K562 (cell line): ENCODE data around the gene YJU2. TPM values are rescaled to one million over a fixed set of nuclear protein-coding genes. Genes with fewer than 3 reads are reported as not detected.

Experiments
- ADNP ChIP-seq: fragments of 200-800 bp; sonication (Bioruptor generic); IDR thresholded peaks from 2 replicates; pipeline ENCODE4 v1.6.1; 2016; ENCODE audit warnings: missing genetic modification characterization, missing compliant biosample characterization
- CHD4 ChIP-seq: fragments of 200-600 bp; sonication (generic); IDR thresholded peaks from 3 replicates; pipeline ENCODE4 v1.6.1; 2012; ENCODE audit warnings: low read depth, mild to moderate bottlenecking, mixed read lengths, low read length, inconsistent platforms; ENCODE audit not compliant: insufficient read depth, insufficient replicate concordance, poor library complexity, severe bottlenecking
- EP300 ChIP-seq: IDR thresholded peaks from 2 replicates; pipeline ENCODE4 v1.6.1; 2012; ENCODE audit warnings: low read length, improper control_type of control experiment
- GTF2B ChIP-seq: IDR thresholded peaks from 2 replicates; pipeline ENCODE4 v1.6.1; 2011; ENCODE audit not compliant: insufficient read length; ENCODE audit errors: extremely low read depth
- LCOR ChIP-seq: sonication (generic); formaldehyde crosslinking; IDR thresholded peaks from 2 replicates; pipeline ENCODE4 v1.8.0; 2022; ENCODE audit warnings: mild to moderate bottlenecking, missing genetic modification reagents
- MITF ChIP-seq: IDR thresholded peaks from 2 replicates; pipeline ENCODE4 v1.6.1; 2014; ENCODE audit warnings: antibody characterized with exemption
- NFIX ChIP-seq: fragments of 250-450 bp; sonication (Bioruptor Pico); IDR thresholded peaks from 2 replicates; pipeline ENCODE4 v1.4.0; 2020; ENCODE audit warnings: low read depth, mild to moderate bottlenecking, moderate library complexity
- OTX1 ChIP-seq: fragments of 450-650 bp; formaldehyde crosslinking; IDR thresholded peaks from 2 replicates; pipeline ENCODE4 v1.4.0; 2022; ENCODE audit warnings: mild to moderate bottlenecking
- POLR3A ChIP-seq: IDR thresholded peaks from 2 replicates; pipeline ENCODE4 v1.6.1; 2011; ENCODE audit warnings: borderline replicate concordance, mild to moderate bottlenecking, moderate library complexity; ENCODE audit not compliant: insufficient read length, insufficient read depth; ENCODE audit errors: extremely low read depth
- SAFB2 ChIP-seq: fragments of 200-400 bp; formaldehyde crosslinking; IDR thresholded peaks from 2 replicates; pipeline ENCODE4 v1.6.1; 2018; ENCODE audit warnings: borderline replicate concordance, low read length, low read depth, moderate library complexity; ENCODE audit not compliant: severe bottlenecking
- TCF7 ChIP-seq: sonication (generic); IDR thresholded peaks from 2 replicates; pipeline ENCODE4 v1.6.1; 2016; ENCODE audit warnings: antibody characterized with exemption, borderline replicate concordance
- TOE1 ChIP-seq, 2 experiments: fragments of 450-650 bp in 1 of 2; sonication (generic) in 1 of 2; formaldehyde crosslinking in 1 of 2; IDR thresholded peaks; 2 replicates each; pipeline versions ENCODE4 v1.7.1 to v1.8.0; 2016 to 2022; ENCODE audit warnings: borderline replicate concordance in 2 of 2, mild to moderate bottlenecking in 2 of 2, antibody characterized with exemption in 1 of 2, inconsistent platforms in 1 of 2, low read depth in 1 of 2, missing genetic modification reagents in 1 of 2, moderate library complexity in 1 of 2
- ZBTB17 ChIP-seq: fragments of 450-650 bp; formaldehyde crosslinking; IDR thresholded peaks from 2 replicates; pipeline ENCODE4 v1.4.0; 2020; ENCODE audit warnings: mild to moderate bottlenecking
- ZBTB7A ChIP-seq: IDR thresholded peaks from 2 replicates; pipeline ENCODE4 v1.6.1; 2011; ENCODE audit warnings: low read depth, mild to moderate bottlenecking, low read length, moderate library complexity, borderline replicate concordance; ENCODE audit not compliant: control insufficient read depth
- ZNF134 ChIP-seq: fragments of 250-450 bp; sonication (Bioruptor Pico); conservative IDR thresholded peaks from 2 replicates; pipeline ENCODE4 v1.4.0; 2020
- ZNF717 ChIP-seq: fragments of 250-450 bp; sonication (Bioruptor Pico); IDR thresholded peaks from 2 replicates; pipeline ENCODE4 v1.5.0; 2021
- polyA plus RNA-seq, 8 experiments: library from polyadenylated mRNA; depleted of rRNA in 4 of 8; stranded (reverse) in 5 of 8; unstranded in 3 of 8; fragments of >200 nt; fragmentation: Nextera tagmentation in 2 of 8; fragmentation: Illumina TruSeq in 1 of 8; extraction: Ambion mirVana in 2 of 8; extraction: Trizol in 1 of 8; gene quantifications; 2 replicates each; pipeline versions ENCODE4 v1.2.1 to v1.2.3, GENCODE V29; 2011 to 2014; ENCODE audit warnings: inconsistent platforms in 1 of 8, missing spikeins in 1 of 8
- total RNA-seq, 7 experiments: library from RNA; depleted of rRNA in 6 of 7; stranded (reverse); fragments of >200 nt in 6 of 7; fragmentation: Illumina TruSeq in 2 of 7; extraction: Trizol in 2 of 7; gene quantifications; 2 replicates each; pipeline versions ENCODE4 v1.2.1 to v1.2.3, GENCODE V29; 2011 to 2021; ENCODE audit warnings: low replicate concordance in 1 of 7
- TF ChIP-seq, protein P1 (sequence below): fragments of 250-450 bp; sonication (Bioruptor Pico); IDR thresholded peaks from 2 replicates; pipeline ENCODE4 v1.4.0; 2020; ENCODE audit warnings: mild to moderate bottlenecking, moderate library complexity
- TF ChIP-seq, protein P2 (sequence below): fragments of 250-450 bp; sonication (Bioruptor Pico); IDR thresholded peaks from 2 replicates; pipeline ENCODE4 v1.8.0; 2021; ENCODE audit warnings: borderline replicate concordance, mild to moderate bottlenecking, moderate library complexity; ENCODE audit not compliant: poor library complexity, severe bottlenecking
- TF ChIP-seq, protein P3 (sequence below): fragments of 250-450 bp; sonication (Bioruptor Pico); IDR thresholded peaks from 2 replicates; pipeline ENCODE4 v1.8.0; 2021; ENCODE audit warnings: mild to moderate bottlenecking, moderate library complexity

YJU2 gene
- total and polyA plus RNA-seq, 9 of the 15 experiments (the other 6 are each of a cell fraction or from before 2014, with no cell fraction given) = 0.41 to 34.9 (median 19.3) TPM

DNA sequence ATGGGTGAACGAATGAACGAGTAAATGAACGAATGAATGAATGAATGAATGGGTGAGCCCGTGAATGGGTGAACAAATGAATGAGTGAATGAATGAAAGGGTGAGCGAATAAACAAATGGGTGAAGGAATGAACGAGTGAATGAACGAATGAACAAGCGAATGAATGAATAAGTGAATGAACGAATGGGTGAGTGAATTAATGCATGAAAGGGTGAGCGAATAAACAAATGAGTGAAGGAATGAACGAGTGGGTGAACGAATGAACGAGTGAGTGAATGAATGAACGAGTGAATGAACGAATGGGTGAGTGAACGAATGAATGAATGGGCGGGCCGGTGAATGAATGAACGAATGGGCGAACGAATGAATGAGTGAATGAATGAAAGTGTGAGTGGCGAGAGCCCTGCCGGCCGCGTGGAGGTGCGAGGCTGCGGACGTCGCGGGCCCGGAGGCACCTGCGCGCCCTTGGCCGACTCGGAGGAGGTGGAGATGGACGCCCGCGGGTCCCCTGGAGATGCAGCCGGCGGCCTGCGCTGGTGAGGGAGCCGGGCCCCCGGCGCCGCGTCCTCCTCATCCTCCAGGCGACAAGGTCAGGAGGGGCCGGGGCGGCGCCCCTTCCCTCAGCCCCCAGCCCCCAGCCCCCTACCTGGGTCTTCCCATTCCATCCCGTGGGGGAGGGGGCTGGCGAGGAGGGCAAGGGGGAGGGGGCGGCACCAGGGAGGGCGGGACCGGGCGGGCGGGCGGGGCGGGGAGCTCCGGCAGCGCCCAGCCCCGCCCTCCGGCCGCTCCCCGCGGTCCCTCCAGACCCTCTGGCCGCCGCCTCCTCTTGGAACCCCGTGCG, 49.0 kb upstream of the YJU2 start (continued):
- TF ChIP-seq, protein P1, sequence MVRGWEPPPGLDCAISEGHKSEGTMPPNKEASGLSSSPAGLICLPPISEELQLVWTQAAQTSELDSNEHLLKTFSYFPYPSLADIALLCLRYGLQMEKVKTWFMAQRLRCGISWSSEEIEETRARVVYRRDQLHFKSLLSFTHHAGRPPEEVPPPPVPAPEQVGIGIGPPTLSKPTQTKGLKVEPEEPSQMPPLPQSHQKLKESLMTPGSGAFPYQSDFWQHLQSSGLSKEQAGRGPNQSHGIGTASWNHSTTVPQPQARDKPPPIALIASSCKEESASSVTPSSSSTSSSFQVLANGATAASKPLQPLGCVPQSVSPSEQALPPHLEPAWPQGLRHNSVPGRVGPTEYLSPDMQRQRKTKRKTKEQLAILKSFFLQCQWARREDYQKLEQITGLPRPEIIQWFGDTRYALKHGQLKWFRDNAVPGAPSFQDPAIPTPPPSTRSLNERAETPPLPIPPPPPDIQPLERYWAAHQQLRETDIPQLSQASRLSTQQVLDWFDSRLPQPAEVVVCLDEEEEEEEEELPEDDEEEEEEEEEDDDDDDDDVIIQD (CRISPR knock-in tag) = no peak
- TF ChIP-seq ZBTB7A (peak; percentile 7; the same call in 1 of the 2 replicates), TCF7 (no peak), ZNF717 (no peak), NFIX (CRISPR knock-in tag) (no peak), EP300 (no peak), TOE1 (IDR thresholded peaks at IDR 0.05; ENCODE audit: borderline replicate concordance) (no peak), TOE1 (CRISPR knock-in tag; IDR thresholded peaks at IDR 0.05; ENCODE audit: borderline replicate concordance, low read depth) (no peak), SAFB2 (no peak), ZBTB17 (CRISPR knock-in tag) (no peak), ADNP (peak; percentile 85), MITF (no peak), POLR3A (no peak), CHD4 (no peak), GTF2B (no peak), ZNF134 (CRISPR knock-in tag) (no peak), LCOR (CRISPR knock-in tag) (no peak), OTX1 (CRISPR knock-in tag) (no peak)
- TF ChIP-seq, protein P2, sequence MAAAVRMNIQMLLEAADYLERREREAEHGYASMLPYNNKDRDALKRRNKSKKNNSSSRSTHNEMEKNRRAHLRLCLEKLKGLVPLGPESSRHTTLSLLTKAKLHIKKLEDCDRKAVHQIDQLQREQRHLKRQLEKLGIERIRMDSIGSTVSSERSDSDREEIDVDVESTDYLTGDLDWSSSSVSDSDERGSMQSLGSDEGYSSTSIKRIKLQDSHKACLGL (CRISPR knock-in tag) = no peak
- TF ChIP-seq, protein P3, sequence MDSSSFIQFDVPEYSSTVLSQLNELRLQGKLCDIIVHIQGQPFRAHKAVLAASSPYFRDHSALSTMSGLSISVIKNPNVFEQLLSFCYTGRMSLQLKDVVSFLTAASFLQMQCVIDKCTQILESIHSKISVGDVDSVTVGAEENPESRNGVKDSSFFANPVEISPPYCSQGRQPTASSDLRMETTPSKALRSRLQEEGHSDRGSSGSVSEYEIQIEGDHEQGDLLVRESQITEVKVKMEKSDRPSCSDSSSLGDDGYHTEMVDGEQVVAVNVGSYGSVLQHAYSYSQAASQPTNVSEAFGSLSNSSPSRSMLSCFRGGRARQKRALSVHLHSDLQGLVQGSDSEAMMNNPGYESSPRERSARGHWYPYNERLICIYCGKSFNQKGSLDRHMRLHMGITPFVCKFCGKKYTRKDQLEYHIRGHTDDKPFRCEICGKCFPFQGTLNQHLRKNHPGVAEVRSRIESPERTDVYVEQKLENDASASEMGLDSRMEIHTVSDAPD (CRISPR knock-in tag) = no peak
